ACC112 (cell line): ENCODE results near the gene MAGI2.

Experiments
- H2AFZ ChIP-seq: fragments of 200-600 bp; sonication (generic); one replicate; pipeline ENCODE4 v1.6.0; 2017; ENCODE audit warnings: antibody characterized with exemption, low read length; ENCODE audit not compliant: unreplicated experiment
- H3K27ac ChIP-seq: fragments of 200-600 bp; sonication (generic); 2 replicates; pipeline ENCODE4 v1.5.1; 2014; ENCODE audit warnings: low read depth, mild to moderate bottlenecking, antibody characterized with exemption, low read length, moderate library complexity
- H3K27me3 ChIP-seq: fragments of 200-600 bp; sonication (generic); 2 replicates; pipeline ENCODE4 v1.6.1; 2014; ENCODE audit warnings: mild to moderate bottlenecking, antibody characterized with exemption, low read length, moderate library complexity, mixed read lengths; ENCODE audit not compliant: insufficient read depth
- H3K36me3 ChIP-seq: fragments of 200-600 bp; sonication (generic); 2 replicates; pipeline ENCODE4 v1.6.1; 2016; ENCODE audit warnings: mild to moderate bottlenecking, antibody characterized with exemption, low read length, moderate library complexity, mixed read lengths; ENCODE audit not compliant: insufficient read depth
- H3K4me1 ChIP-seq: fragments of 200-600 bp; sonication (generic); one replicate; pipeline ENCODE4 v1.6.1; 2016; ENCODE audit warnings: low read length, mixed read lengths; ENCODE audit not compliant: insufficient read depth, unreplicated experiment, control insufficient read depth
- H3K4me3 ChIP-seq: fragments of 200-600 bp; sonication (generic); 2 replicates; pipeline ENCODE4 v1.5.1; 2014; ENCODE audit warnings: mild to moderate bottlenecking, low read depth, low read length
- H3K79me2 ChIP-seq: fragments of 200-600 bp; sonication (generic); one replicate; pipeline ENCODE4 v1.6.0; 2016; ENCODE audit warnings: low read length; ENCODE audit not compliant: control insufficient read depth, unreplicated experiment, insufficient read depth

The MAGI2 gene

DNA sequence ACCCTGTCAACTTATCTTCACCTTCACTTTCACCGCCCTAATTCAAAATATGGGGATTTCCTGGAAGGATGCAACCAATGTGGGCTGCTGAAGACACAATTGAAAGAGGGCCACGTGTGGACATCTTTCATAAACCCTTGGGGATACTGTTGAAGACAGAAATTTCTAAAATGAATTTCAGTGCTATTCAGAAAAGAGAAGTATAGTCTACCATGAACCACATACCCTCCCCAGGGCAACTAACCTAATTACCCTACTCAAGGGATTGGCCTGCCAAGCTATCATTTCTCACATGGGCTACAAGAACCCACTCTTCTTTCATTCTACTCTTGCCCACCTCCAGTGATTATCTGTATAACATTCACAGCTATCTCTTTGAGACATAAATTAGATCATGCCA is 1428.9 kb downstream of the MAGI2 start:
- peaks cover 8% of the 10 kb centered on the region for H3K4me1 ChIP-seq
- H3K36me3 ChIP-seq: no peaks in the 10 kb centered on the region
- peaks cover 16% of the 10 kb centered on the region; the same call in 1 of the 2 replicates for H3K27me3 ChIP-seq

DNA sequence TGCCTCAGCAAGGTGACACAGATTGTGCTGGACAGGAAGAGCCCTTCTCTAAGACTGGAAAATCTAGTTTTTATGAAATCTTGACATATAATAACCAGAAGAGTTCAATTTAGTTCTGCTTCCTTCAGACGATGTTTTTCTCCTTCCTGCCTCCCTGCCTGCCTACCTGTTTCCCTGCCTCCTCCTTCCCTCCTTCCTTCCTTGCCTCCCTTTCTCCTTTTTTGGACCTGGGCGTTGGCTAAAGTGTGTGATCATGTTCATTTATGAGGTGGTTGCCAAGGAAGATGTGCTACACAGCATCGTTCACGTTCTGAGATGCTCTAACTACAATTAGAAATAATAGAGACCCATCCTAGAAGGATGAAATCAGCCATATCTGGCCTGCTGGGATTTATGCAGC is 1430.3 kb downstream of the MAGI2 start:
- H3K27ac ChIP-seq: no peak overlapping the region
- no peak overlapping the region for H3K4me3 ChIP-seq
- H3K4me1 ChIP-seq: peaks cover 10% of the 10 kb centered on the region
- H3K79me2 ChIP-seq: peaks cover 3% of the 10 kb centered on the region
- H2AFZ ChIP-seq: no peak overlapping the region
- H3K36me3 ChIP-seq: no peaks in the 10 kb centered on the region
- peaks cover 16% of the 10 kb centered on the region; the same call in 1 of the 2 replicates for H3K27me3 ChIP-seq

More for the DNA sequence above, 1428.9 kb downstream of the MAGI2 start:
- H3K79me2 ChIP-seq: no peaks in the 10 kb centered on the region
- no peak overlapping the region for H3K27ac ChIP-seq
- H2AFZ ChIP-seq: no peak overlapping the region
- H3K4me3 ChIP-seq: no peak overlapping the region

DNA sequence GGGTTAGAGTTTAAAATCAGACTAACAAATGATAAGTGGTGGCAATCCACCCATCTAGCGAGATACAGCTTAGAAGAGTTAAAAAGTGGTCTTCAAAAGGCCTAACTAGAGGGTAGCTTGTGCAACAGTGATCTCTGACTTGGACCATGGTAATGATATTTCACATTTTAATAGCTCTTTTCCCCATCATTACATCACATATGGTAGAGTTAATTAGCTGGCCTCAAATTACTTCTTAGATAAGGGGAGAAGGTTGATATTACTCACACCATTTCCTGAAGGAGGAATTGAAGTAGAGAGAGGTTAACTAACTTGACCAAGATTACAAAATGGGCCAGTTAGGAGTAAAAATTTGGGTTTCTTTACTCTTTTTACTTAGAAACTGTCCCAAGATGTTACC is 1431.3 kb downstream of the MAGI2 start:
- Histone ChIP-seq H3K27me3 (peaks cover 16% of the 10 kb centered on the region; the same call in 1 of the 2 replicates), H3K36me3 (no peaks in the 10 kb centered on the region), H3K27ac (no peak overlapping the region), H3K4me3 (no peak overlapping the region), H3K4me1 (peaks cover 19% of the 10 kb centered on the region), H2AFZ (no peak overlapping the region), H3K79me2 (peaks cover 6% of the 10 kb centered on the region)

DNA sequence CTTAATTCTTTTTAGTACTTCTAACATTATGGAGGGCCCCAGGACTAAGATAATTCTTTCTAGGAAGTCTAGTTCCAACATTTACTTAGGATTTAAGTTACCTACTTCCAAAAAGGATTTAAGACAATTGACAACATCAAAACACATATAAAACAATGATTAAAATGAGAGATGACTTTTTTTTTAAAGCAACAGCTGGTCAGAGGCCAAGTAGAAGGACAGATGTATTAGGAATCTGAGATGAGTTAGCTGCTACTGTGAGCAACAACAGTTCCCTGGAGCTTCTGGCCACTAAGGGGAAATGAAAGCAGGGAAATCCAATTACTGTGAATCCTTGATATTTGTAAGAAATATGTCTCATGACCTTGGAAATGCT is 1432.6 kb downstream of the MAGI2 start:
- H3K4me3 ChIP-seq: 0 out of 2 replicates have a peak overlapping the region, but pooled peaks have one; percentile 16
- no peak overlapping the region for H3K27ac ChIP-seq
- H3K79me2 ChIP-seq: peaks cover 6% of the 10 kb centered on the region
- H3K27me3 ChIP-seq: peaks cover 16% of the 10 kb centered on the region; the same call in 1 of the 2 replicates
- H2AFZ ChIP-seq: peak overlapping the region; percentile 53
- no peaks in the 10 kb centered on the region for H3K36me3 ChIP-seq
- H3K4me1 ChIP-seq: peaks cover 20% of the 10 kb centered on the region

DNA sequence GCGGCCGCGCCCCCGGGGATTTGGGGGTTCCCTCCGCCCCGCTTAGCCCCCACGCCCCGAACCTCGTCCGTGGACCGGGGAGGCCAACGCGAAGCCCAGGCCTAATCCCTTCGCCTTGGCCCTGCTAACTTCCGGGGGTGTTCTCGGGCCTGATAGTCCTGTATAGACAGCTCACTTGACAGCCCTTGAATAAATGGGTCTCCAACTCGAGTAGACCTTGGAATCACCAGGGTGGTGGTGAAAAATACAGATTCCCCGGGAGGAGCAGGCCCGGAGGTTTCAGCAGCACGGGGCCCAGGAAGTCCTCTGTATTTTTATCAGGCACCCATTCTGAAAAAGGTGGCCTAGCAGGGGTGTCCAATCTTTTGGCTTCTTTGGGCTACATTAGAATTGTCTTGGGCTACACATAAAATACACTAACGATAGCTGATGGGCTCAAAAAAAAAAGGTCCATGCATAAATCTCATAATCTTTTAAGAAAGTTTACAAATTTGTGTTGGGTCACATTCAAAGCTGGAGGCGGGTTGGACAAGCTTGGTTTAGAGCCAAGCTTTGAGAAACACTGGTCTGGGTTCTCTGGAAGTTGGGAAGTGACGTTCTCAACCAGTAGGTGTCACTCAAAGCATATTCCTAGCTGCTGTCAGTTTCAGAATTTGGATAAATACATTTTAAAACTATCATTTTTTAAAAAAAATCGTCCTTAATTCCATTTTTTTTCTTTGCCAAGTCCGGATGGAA is 1433.2 kb downstream of the MAGI2 start:
- Histone ChIP-seq H3K27ac (peak overlapping the region; percentile 84), H3K79me2 (peaks cover 6% of the 10 kb centered on the region), H3K27me3 (peaks cover 14% of the 10 kb centered on the region; the same call in 1 of the 2 replicates), H2AFZ (peak overlapping the region; percentile 73), H3K36me3 (no peaks in the 10 kb centered on the region), H3K4me3 (peak overlapping the region; percentile 87), H3K4me1 (peaks cover 20% of the 10 kb centered on the region)

DNA sequence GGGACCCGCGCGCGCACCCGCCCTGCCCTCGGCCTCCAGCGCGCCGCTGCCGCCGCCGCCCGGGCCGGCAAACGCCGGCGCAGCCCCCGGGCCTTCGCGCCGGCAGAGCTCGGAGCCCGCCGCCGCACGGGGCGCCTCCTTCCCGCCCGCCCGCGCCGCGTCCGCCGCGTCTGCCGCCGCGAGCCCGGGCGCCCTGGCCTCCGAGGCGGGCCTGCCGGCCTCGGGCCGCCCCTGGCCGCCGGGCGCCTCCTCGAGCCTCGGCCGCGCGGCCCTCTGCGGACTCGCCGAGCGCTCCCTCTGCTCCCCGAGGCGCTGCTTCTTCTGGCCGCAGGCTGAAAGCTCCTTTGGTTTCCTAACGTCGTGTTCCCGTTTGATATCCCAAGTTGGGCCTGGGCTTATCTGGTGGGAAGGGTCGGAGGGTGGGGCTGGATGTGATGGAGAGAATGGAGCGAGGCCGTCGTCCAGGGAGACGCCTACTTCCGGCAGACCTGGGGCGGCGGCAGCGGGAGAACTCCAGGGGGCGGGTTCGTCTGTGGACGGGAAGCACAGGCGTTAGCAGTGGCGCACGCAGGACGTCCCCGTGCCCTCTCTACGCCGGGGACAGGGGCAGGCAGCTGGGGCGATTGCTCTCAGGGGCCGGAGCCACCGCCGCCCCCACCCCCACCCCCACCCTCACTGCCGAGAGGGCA is 1433.9 kb downstream of the MAGI2 start:
- peak overlapping the region; percentile 87 for H3K4me3 ChIP-seq
- H2AFZ ChIP-seq: peak overlapping the region; percentile 87
- peaks cover 6% of the 10 kb centered on the region for H3K79me2 ChIP-seq
- peaks cover 20% of the 10 kb centered on the region for H3K4me1 ChIP-seq
- no peaks in the 10 kb centered on the region for H3K36me3 ChIP-seq
- H3K27ac ChIP-seq: peak overlapping the region; percentile 84
- peaks cover 7% of the 10 kb centered on the region; the same call in 1 of the 2 replicates for H3K27me3 ChIP-seq

DNA sequence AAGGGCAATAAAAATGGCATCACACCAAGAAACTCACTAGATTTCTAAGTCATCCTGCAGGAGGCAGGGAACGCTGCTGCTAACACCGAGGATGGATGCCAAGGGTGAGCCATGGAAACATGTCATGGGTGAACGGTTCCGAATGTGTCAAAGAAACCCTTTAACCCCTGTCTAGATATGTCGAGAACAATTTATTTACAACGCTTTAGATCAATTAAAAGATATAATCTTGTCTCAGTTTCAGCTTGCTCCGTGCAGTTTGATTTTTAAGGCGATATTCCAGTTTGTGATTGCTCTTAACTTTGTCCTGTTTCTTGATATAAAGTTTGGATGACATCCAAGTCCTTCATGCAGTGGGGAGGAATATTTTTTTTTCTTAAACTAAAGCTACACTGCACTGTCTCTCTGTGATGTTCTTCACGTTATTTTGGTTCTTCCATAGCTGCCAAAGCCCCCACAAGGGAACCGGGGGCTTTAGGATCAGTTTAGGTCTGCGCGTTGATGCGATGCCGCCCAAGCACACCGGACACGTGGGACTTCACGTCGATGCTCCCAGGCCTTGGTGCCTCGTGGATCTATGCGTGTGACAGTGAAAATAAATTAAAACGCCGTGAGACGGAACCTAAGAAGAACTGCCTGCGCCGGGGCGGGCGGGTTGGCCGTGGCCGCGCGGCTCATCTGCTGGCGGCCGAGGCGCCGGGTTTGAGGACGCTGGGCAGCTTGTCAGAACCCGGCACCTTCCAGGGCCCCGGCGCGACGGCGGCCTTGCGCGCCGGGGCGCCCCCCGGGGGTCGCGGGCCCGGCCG is 1434.6 kb downstream of the MAGI2 start:
- no peaks in the 10 kb centered on the region; the same call in 1 of the 2 replicates for H3K27me3 ChIP-seq
- H2AFZ ChIP-seq: peak overlapping the region; percentile 87
- H3K4me3 ChIP-seq: peak overlapping the region; percentile 84
- peak overlapping the region; percentile 49 for H3K27ac ChIP-seq
- H3K36me3 ChIP-seq: no peaks in the 10 kb centered on the region
- H3K79me2 ChIP-seq: peaks cover 6% of the 10 kb centered on the region
- peaks cover 20% of the 10 kb centered on the region for H3K4me1 ChIP-seq

DNA sequence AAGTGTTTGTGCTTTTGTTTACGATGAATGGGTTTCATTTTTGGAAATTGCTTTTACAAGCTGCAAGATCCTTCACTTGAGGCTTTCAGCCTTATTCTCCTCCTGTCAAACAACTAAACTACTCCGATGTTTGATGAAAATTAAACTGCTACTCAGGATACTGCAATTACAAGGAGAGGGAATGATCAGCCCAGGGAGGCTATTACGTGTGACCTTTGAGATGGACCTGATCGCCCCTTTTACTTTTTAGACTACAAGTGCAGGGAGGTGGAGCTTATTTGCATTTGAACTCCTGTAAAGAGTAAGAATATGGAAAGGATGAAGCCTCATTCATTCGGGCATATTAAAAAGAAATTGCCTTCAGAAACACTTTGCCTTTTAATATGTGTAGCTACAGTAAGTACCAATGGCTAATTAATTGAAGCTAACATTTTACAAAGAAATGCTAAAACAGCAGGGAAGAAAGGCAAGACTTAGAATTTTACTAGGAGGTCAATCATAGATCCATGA is 1435.8 kb downstream of the MAGI2 start:
- H3K27ac ChIP-seq: no peak overlapping the region
- H3K36me3 ChIP-seq: no peaks in the 10 kb centered on the region
- H3K79me2 ChIP-seq: peaks cover 6% of the 10 kb centered on the region
- H3K4me3 ChIP-seq: peak overlapping the region; percentile 84
- H3K27me3 ChIP-seq: no peaks in the 10 kb centered on the region
- H2AFZ ChIP-seq: no peak overlapping the region
- peaks cover 20% of the 10 kb centered on the region for H3K4me1 ChIP-seq

DNA sequence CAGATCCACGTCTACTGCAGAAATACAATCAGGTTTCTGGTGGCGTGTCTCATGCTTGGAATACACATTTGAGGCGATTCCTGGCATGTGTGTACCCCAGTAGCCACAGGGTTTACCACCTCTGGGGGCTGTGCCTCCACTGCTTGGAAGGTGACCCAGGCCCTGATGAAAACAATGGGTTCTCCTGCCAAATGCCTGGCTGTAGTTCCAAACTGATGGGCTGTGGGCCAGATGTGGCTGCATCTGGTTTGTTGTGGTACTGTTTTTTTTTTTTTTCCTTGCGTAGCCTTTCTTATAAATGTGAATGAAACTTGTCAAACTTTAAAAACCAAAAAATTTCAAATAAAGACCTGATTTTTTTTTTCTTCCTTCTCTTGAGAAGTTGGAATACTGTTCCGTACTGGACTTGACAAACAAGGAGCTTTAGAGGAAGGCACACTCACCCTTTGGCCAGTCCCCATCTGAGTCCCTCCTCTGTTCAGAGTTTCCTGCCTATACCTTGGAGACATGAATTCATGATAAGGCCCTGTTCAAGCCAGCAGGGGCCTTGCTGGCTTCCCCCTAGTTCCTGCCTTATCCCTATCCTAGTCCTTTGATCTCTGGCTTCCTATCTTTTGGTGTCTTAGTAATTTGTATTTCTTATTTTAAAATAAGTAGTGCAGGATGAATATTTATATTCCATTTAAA is 1437.8 kb downstream of the MAGI2 start:
- peaks cover 17% of the 10 kb centered on the region for H3K4me1 ChIP-seq
- no peaks in the 10 kb centered on the region for H3K36me3 ChIP-seq
- peaks cover 6% of the 10 kb centered on the region for H3K79me2 ChIP-seq
- no peak overlapping the region for H2AFZ ChIP-seq
- no peak overlapping the region for H3K4me3 ChIP-seq
- H3K27me3 ChIP-seq: no peaks in the 10 kb centered on the region; the same call in 1 of the 2 replicates
- no peak overlapping the region for H3K27ac ChIP-seq

DNA sequence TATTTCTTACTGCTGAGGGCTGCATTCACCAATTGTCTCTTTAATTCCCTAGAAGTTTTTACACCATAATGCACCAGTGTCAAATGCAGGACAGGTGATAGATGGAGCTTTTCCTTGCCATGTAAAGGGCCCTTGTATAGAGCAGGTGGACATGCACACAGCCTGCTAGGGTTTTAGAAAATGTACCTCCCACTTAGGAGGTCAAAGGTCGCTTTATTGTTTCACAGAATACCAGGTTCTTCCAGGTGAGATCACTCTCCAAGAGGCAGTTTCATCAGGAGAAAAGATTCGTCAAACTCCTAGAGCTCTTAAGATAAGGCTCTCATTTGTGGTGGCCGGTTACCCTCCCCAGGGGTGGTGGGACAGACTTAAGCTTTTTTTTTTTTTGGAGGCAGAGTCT is 1439.1 kb downstream of the MAGI2 start:
- no peaks in the 10 kb centered on the region for H3K36me3 ChIP-seq
- H3K27me3 ChIP-seq: no peaks in the 10 kb centered on the region; the same call in 1 of the 2 replicates
- no peak overlapping the region for H3K27ac ChIP-seq
- H3K79me2 ChIP-seq: peaks cover 6% of the 10 kb centered on the region
- H3K4me3 ChIP-seq: no peak overlapping the region
- peaks cover 12% of the 10 kb centered on the region for H3K4me1 ChIP-seq
- H2AFZ ChIP-seq: no peak overlapping the region
